Right lobe of liver (tissue), 6 donors: ENCODE measurements around the gene GNGT1. TPM values are rescaled to one million over a fixed set of nuclear protein-coding genes. Genes with fewer than 3 reads are reported as not detected.

ENCODE experiments used
- ATAC-seq, 4 donors: fragments of 200-7000 bp; cut with Tn5 transposase; one replicate each; pipeline ENCODE4 v1.9.1; 2020; ENCODE audit warnings: mild to moderate bottlenecking in 4 of 4, moderate library complexity in 4 of 4
- DNase-seq, 3 donors: peaks; one replicate each; pipeline ENCODE4 v3.0.0-alpha.2; 2020
- H3K27ac ChIP-seq, 3 donors: fragments of 200-600 bp; one replicate each; pipeline ENCODE4 v1.8.0; 2022
- H3K27me3 ChIP-seq, 2 donors: fragments of 200-600 bp; one replicate each; pipeline ENCODE4 v1.8.0; 2022
- H3K36me3 ChIP-seq, 4 donors: fragments of 200-600 bp; sonication (generic) in 1 of 4; one replicate each; pipeline versions ENCODE4 v1.5.1 to v1.8.0; 2017 to 2022; ENCODE audit warnings: control low read depth in 1 of 4
- H3K4me1 ChIP-seq, 4 donors: fragments of 200-600 bp; sonication (generic) in 1 of 4; one replicate each; pipeline versions ENCODE4 v1.5.1 to v1.8.0; 2017 to 2022; ENCODE audit warnings: control low read depth in 1 of 4
- H3K4me3 ChIP-seq, 3 donors: fragments of 200-600 bp; one replicate each; pipeline ENCODE4 v1.8.0; 2022
- H3K9me3 ChIP-seq, 4 donors: fragments of 200-600 bp; sonication (generic) in 1 of 4; one replicate each; pipeline versions ENCODE4 v1.5.1 to v1.8.0; 2017 to 2022; ENCODE audit warnings: control low read depth in 1 of 4
- CTCF ChIP-seq, 4 donors: fragments of 200-600 bp in 3 of 4; fragments of 450-650 bp in 1 of 4; IDR thresholded peaks; one replicate each; pipeline versions ENCODE4 v1.5.1 to v1.8.0; 2016 to 2022; ENCODE audit warnings: antibody characterized with exemption in 4 of 4, mild to moderate bottlenecking in 2 of 4
- POLR2A ChIP-seq: fragments of 450-650 bp; IDR thresholded peaks from one replicate; pipeline ENCODE4 v1.6.1; 2017; ENCODE audit warnings: antibody characterized with exemption, mild to moderate bottlenecking
- WGBS: methylation state at CpG from one replicate; pipeline ENCODE4 v1.1.6; 2018; ENCODE audit warnings: low coverage, low lambda C conversion rate; ENCODE audit not compliant: insufficient coverage; ENCODE audit errors: missing lambda C conversion rate; 5-methylcytosine and 5-hydroxymethylcytosine counted together
- intact Hi-C, 2 donors: fragments of 100-400 bp; cut with DNase I; formaldehyde crosslinking; loops; one replicate each; pipeline versions ENCODE4 v1.11.2 to v1.14.1; 2022
- small RNA-seq, 2 experiments: library from RNA; depleted of rRNA; stranded (forward); fragments of <200 nt; gene quantifications; one replicate each; pipeline ENCODE3, GENCODE V24; 2016
- total RNA-seq, 6 experiments: library from RNA; depleted of rRNA in 2 of 6; stranded (reverse); fragments of >200 nt in 2 of 6; fragmentation: NEBNext Ultra II Directional in 3 of 6; extraction: Animal tissue kit (Norgen Biotek cat#: 25700) in 3 of 6; gene quantifications; one replicate each; pipeline versions ENCODE4 v1.1.0 to v1.2.4, GENCODE V29; 2016 to 2023
- donor health status: DM: no; HTN: yes; CAD: no.
- donor health status: DM: no; HTN: no; CAD: no.
- donor health status: DM: no; HTN: no; CAD: no.
- donor health status: DM: no; HTN: yes; CAD: no.
- donor health status: DM: no; HTN: yes; CAD: no.

Gene GNGT1
- total RNA-seq, 6 experiments from 2014 or later: not detected

GRCh38 chr7:93958651-93959050 lies 52.3 kb downstream of the GNGT1 start:
- Histone ChIP-seq H3K4me1 (no peaks in the 10 kb centered on the region), H3K9me3 (no peaks in the 10 kb centered on the region), H3K4me3 (no peak overlapping the region), H3K27me3 (no peaks in the 10 kb centered on the region), H3K36me3 (no peaks in the 10 kb centered on the region), H3K27ac (no peak overlapping the region)
- DNase-seq (no peak), ATAC-seq (no peak)
- no peak for TF ChIP-seq POLR2A
- no peak for TF ChIP-seq CTCF (IDR thresholded peaks at IDR 0.05)
- intact Hi-C loops: no loop called here
- WGBS: 84% methylated on average over 3 of the region's 3 CpGs

Small RNA genes within 50 kb of the gene (small RNA-seq; reads per million reads assigned to genes)
- gene AC002076.2: 0 reads per million in 2 experiments

Other genes with a start within 250 kb of the GNGT1 start
- 10 to 100 TPM in 1 of 6 experiments, 1 to 10 TPM in 4, under 1 TPM in 1; 0.49 to 17.0 (median 2.0) TPM for gene TFPI2, start 15.8 kb upstream of the GNGT1 start, total RNA-seq
- 1 to 10 TPM in 5 of 6 experiments, under 1 TPM in 1; 0.86 to 6.1 (median 4.0) TPM for gene GNG11, start 15.2 kb downstream of the GNGT1 start, total RNA-seq
- gene BET1, start 97.8 kb downstream of the GNGT1 start, total RNA-seq: 10 to 100 TPM; 12.4 to 19.7 (median 16.5) TPM